Left lung (tissue), 10 donors: ENCODE measurements around the gene JARID2. TPM values are rescaled to one million over a fixed set of nuclear protein-coding genes. Genes with fewer than 3 reads are reported as not detected.

ENCODE experiments used
- ATAC-seq: fragments of 200-7000 bp; cut with Tn5 transposase; one replicate; pipeline ENCODE4 v1.9.1; 2020; ENCODE audit warnings: moderate library complexity
- DNase-seq, 4 donors: peaks; one replicate each; pipeline ENCODE4 v3.0.0-alpha.2; 2013 to 2020
- H3K27ac ChIP-seq, 2 donors: fragments of 200-600 bp; sonication (generic) in 1 of 2; one replicate each; pipeline versions ENCODE4 v1.5.0 to v1.8.0; 2020 to 2021
- H3K27me3 ChIP-seq, 2 donors: fragments of 200-600 bp; sonication (generic) in 1 of 2; one replicate each; pipeline versions ENCODE4 v1.5.0 to v1.8.0; 2020 to 2021
- H3K36me3 ChIP-seq, 2 donors: fragments of 200-600 bp; sonication (generic) in 1 of 2; one replicate each; pipeline versions ENCODE4 v1.5.0 to v1.8.0; 2020 to 2021
- H3K4me1 ChIP-seq, 2 donors: fragments of 200-600 bp; one replicate each; pipeline ENCODE4 v1.8.0; 2021
- H3K4me3 ChIP-seq, 2 donors: fragments of 200-600 bp; sonication (generic) in 1 of 2; one replicate each; pipeline versions ENCODE4 v1.5.0 to v1.8.0; 2020 to 2021; ENCODE audit warnings: mild to moderate bottlenecking in 1 of 2
- H3K9me3 ChIP-seq, 2 donors: fragments of 200-600 bp; sonication (generic) in 1 of 2; one replicate each; pipeline versions ENCODE4 v1.5.0 to v1.8.0; 2020 to 2021
- intact Hi-C, 2 donors: fragments of 100-400 bp; cut with DNase I; formaldehyde crosslinking; loops; one replicate each; pipeline versions ENCODE4 v1.11.2 to v1.14.2; 2022
- polyA plus RNA-seq, 6 donors: library from polyadenylated mRNA; unstranded; fragments of 120-200 nt; gene quantifications; one replicate each; pipeline ENCODE4 v1.2.1, GENCODE V29; 2013; ENCODE audit not compliant: insufficient read length in 6 of 6
- total RNA-seq, 2 donors: library from RNA; stranded (reverse); fragmentation: NEBNext Ultra II Directional; extraction: Animal tissue kit (Norgen Biotek cat#: 25700); gene quantifications; one replicate each; pipeline ENCODE4 v1.2.1, GENCODE V29; 2021
- TF ChIP-seq, protein P1 (sequence below), 2 donors: fragments of 200-600 bp; sonication (generic) in 1 of 2; IDR thresholded peaks; one replicate each; pipeline versions ENCODE4 v1.5.0 to v1.8.0; 2021; ENCODE audit warnings: antibody characterized with exemption in 2 of 2
- donor health status: DM: no; HTN: yes; CAD: no.
- donor health status: DM: no; HTN: no; CAD: no.

Gene JARID2
- total and polyA plus RNA-seq, 8 donors: 10.2 to 19.4 (median 17.8) TPM

DNA sequence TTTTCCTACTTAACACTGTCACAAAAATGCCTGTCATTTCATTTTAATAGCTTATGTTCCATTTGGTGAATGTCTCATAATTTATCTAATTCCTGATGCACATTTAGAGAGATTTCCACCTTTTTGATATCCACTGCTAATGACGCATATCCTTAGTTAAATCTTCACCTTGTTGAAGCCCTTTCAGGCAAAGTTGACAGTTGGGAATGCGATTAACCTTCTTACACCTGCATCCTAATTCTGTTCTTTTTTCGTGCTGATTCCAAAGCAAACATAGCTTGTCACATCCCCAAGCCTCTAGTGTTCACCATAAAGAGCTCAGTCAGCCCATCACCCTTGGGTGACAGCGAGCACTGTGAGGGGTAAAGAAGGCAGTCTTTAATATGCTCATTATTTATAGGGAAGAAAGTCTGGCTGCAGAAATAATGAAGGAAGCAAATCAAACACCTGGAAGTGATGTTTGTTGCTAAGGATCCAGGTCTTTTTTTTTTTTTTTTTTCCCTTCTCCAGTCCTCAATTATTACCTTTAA, 211.3 kb downstream of the JARID2 start:
- TF ChIP-seq, protein P1, sequence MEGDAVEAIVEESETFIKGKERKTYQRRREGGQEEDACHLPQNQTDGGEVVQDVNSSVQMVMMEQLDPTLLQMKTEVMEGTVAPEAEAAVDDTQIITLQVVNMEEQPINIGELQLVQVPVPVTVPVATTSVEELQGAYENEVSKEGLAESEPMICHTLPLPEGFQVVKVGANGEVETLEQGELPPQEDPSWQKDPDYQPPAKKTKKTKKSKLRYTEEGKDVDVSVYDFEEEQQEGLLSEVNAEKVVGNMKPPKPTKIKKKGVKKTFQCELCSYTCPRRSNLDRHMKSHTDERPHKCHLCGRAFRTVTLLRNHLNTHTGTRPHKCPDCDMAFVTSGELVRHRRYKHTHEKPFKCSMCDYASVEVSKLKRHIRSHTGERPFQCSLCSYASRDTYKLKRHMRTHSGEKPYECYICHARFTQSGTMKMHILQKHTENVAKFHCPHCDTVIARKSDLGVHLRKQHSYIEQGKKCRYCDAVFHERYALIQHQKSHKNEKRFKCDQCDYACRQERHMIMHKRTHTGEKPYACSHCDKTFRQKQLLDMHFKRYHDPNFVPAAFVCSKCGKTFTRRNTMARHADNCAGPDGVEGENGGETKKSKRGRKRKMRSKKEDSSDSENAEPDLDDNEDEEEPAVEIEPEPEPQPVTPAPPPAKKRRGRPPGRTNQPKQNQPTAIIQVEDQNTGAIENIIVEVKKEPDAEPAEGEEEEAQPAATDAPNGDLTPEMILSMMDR (IDR thresholded peaks at IDR 0.05): no peak
- Histone ChIP-seq H3K36me3 (peaks cover 0 to 7% of the 10 kb centered on the region in 2 donors), H3K27ac (no peak overlapping the region), H3K9me3 (no peaks in the 10 kb centered on the region), H3K4me3 (no peak overlapping the region), H3K4me1 (peaks cover 3 to 8% of the 10 kb centered on the region in 2 donors), H3K27me3 (no peaks in the 10 kb centered on the region)
- DNase-seq (no peak), ATAC-seq (no peak)
- intact Hi-C loops: no loop called here

DNA sequence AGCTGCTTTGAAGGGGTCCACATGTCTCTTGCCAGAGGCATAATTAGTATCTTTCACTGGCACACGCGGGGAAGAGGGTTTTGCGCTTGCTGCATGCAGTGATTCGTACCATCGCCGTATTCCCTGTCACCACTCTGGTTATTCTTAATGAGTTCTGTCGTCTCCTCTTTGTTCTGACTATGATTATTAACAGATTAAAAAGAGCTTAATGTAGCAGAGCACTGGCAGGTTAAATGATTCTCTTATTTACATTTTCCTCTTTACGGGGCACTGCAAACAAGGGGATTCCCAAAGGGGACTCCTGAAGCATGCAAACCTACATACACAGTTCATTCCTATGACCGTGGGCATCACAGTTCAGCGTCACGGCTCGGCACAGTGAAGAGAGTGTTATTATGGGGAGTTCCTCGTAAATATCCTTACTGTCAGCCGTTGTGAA, 212.2 kb downstream of the JARID2 start:
- Histone ChIP-seq H3K27me3 (no peaks in the 10 kb centered on the region), H3K27ac (no peak overlapping the region), H3K9me3 (no peaks in the 10 kb centered on the region), H3K4me1 (peaks cover 6 to 9% of the 10 kb centered on the region in 2 donors), H3K36me3 (peaks cover 0 to 3% of the 10 kb centered on the region in 2 donors), H3K4me3 (no peak overlapping the region)
- no peak for DNase-seq
- ATAC-seq: no peak
- TF ChIP-seq, protein P1 (IDR thresholded peaks at IDR 0.05): no peak
- intact Hi-C loops: no loop called here

DNA sequence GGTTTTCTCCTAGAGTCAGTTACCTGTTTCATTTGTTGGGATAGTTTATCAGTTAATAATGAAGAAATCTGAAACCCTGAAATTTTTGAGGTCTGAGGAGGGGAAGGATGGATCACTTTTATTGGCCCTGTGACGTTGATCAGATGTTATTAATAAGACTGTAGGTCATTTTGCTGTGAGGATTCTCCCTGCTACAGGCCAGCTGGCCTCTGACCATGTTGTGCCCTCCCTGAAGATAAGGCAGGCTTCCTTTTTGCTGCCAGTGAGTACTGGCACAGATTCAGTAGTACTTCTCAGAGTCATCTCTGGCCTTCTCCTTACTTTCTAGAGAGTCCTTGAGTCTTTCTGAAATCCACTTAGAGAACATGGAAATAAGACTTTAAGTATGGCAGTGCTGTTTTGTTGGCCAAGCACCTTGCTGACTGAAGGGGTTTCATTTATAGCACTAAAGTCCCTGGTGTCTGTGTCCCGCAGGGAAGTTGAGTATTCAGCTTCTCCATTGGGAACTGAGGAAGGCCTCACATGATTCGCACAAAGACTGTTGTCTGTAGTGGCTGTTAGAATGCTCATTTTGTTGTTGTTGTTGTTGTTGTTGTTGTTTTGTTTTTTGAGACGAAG, 214.3 kb downstream of the JARID2 start:
- Histone ChIP-seq H3K27me3 (no peaks in the 10 kb centered on the region), H3K27ac (no peak overlapping the region), H3K9me3 (no peaks in the 10 kb centered on the region), H3K4me1 (peaks cover 9 to 20% of the 10 kb centered on the region in 2 donors), H3K4me3 (no peak overlapping the region), H3K36me3 (no peaks in the 10 kb centered on the region)
- intact Hi-C loops: no loop called here
- TF ChIP-seq, protein P1 (IDR thresholded peaks at IDR 0.05): no peak
- peak; percentile 64 for ATAC-seq
- no peak for DNase-seq

DNA sequence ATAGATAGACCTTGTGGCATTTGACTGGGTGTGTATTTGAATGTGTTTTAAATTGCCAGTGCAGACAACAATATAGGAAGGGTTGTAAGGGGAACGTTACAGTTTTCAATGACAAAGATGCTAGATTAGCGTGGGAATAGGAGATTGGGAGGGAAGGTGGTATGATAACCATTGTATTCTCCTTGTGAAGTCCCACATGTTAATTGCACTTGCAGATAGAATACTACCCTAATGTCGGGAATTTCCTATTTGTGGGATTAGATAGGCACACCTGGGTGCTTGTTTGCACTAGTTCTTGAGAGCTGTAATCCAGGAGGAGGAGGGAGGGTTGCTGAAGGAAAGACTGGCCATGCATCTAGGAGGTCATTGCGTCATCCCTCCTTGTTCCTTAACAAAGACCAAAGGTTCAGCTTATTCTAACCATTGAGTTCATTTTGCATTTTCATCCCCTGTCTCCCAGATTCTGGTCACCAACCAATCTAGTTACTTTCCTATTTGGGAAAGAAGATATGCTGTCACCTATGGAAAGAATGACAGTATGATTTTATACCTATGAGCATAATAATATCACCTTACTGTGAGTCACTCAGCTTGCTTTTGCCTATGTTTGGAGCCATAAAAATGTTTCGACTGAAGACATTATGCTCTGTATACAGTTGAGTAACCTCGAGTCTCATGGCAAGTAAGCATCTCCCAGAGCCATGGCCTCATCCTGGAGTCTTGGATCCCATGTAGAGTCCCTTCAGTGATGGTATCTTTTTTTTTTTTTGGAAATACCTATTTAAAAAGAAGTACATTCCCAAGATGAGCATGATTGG, 215.5 kb downstream of the JARID2 start:
- intact Hi-C loops: no loop called here
- DNase-seq: no peak
- H3K9me3 ChIP-seq: no peaks in the 10 kb centered on the region
- H3K36me3 ChIP-seq: no peaks in the 10 kb centered on the region
- peaks cover 9 to 20% of the 10 kb centered on the region in 2 donors for H3K4me1 ChIP-seq
- TF ChIP-seq, protein P1 (IDR thresholded peaks at IDR 0.05): no peak
- ATAC-seq: peak; percentile 49
- H3K27ac ChIP-seq: no peak overlapping the region
- no peaks in the 10 kb centered on the region for H3K27me3 ChIP-seq
- no peak overlapping the region for H3K4me3 ChIP-seq

DNA sequence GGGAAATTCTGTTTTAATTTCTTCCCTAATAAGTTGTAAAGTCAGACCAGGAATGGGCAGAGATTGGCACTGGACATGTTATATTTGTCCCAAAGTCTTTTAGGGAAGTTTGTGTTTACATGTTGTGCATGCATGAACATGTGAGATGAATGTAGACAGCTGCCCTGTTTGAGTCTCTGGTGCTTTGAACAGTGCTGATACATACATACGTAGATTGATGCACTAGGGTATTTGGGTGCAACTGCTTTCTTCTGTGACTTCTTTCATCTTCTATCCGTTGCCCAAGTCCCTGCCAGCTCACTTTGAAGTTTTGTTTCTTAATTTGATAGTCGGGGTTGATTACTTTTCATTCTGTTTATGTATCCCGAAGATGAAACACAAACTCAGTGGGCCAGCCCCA, 216.4 kb downstream of the JARID2 start:
- Histone ChIP-seq H3K27ac (no peak overlapping the region), H3K36me3 (no peaks in the 10 kb centered on the region), H3K4me3 (no peak overlapping the region), H3K4me1 (peaks cover 9 to 20% of the 10 kb centered on the region in 2 donors), H3K9me3 (no peaks in the 10 kb centered on the region), H3K27me3 (no peaks in the 10 kb centered on the region)
- intact Hi-C loops: no loop called here
- ATAC-seq (no peak), DNase-seq (no peak)
- TF ChIP-seq, protein P1 (IDR thresholded peaks at IDR 0.05): no peak
